ENCODE measurements around the gene TUB.

TUB gene

DNA sequence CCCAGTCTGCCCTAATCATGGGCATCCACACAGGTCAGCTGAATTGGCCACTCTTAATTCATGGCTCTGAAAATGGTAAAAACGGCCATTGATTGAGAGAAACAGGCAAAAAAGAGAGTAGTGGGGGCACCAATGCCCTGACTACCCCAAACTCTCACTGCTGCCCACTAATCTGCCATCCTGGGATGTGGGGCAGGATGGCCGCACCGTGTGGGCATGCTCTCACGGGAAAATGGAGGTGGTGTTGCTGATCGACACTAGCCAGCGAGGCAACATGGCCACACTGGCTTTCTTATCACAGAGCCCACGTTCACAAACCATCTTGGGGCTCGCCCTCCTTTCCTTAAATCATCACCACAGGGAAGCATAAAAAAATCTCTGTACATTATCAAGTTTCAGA lies 11.2 kb upstream of the TUB start:
- DNase-seq: no peak

DNA sequence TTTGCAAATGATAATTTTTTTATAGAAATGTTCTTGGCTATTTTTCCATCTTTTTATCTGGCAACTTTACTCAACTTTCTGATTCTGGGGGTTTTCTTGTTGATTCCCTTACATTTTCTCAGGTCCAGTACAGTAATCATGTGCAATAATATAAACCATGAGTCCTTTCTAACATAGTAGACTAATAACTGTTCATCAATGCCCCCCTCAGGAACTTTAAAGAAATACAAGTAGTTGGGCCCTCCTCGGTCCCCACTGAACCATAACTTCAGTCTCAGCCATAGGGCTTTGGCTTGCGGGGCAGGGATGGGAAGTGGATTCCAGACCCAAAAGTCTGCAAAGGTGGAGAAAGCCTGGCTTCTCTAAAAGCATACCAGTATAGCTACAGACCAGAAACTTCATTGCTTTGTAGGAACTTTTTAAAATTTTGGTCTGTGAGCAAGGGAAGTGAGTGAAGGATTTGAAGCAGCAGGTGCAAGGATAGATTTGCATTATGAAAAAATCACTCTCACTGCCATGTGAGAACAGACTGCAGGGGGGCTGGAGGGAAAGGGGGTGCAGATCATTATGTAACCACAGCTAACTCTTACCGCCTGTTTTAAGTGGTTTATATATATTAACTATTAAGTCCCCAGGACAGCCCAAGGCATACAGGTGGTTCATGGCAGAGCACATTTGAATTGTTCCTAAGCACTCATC lies 10.4 kb upstream of the TUB start:
- no peak for DNase-seq

DNA sequence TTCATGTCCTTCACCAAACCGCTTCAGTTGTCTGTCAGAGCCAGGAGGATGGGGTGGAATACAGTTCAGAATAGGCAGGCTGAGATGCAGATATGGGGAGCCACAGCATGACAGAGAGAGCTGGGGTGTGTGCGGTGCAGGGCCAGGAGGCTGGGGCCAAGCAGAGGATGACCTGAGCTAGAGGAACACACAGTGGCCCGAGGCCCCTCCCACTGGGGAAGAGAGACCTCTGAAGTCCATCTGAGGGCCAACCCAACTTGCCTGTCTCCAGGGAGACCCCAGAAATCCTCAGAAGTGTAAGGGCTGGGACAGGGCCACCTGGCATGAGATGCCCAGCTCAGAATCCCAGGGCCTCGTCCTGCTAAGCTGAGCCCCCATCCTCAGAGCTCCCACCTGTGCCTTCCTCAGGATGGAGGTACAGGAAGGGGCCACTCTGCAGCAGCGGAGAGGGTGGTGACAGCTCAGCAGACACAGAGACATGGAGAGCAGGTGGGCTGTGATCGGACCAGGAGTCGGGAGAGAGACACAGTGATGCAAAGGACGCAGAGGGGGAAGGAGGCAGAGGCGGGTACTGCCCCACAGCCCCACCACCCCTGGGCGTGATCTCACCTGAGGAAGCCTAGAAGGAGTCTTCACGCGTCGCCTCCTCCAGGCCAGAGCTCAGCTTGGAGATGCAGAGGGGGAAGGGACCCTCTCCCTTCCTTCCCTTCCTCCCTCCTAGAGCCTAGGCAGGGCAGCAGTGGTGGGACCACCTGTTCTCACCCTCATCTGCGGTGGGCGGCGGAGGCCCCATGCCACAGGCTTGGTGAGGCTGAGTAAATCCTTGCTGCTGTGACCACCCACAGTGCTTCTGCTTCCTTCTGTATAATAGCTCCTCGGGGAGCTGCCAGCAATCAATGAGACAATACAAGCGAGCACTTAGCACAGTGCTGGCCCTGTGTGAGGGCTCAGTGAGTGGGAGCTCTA lies 9.1 kb upstream of the TUB start:
- DNase-seq: no peak

GRCh38 chr11:8075119-8075726 lies 5.8 kb upstream of the TUB start:
- no peak for DNase-seq

DNA sequence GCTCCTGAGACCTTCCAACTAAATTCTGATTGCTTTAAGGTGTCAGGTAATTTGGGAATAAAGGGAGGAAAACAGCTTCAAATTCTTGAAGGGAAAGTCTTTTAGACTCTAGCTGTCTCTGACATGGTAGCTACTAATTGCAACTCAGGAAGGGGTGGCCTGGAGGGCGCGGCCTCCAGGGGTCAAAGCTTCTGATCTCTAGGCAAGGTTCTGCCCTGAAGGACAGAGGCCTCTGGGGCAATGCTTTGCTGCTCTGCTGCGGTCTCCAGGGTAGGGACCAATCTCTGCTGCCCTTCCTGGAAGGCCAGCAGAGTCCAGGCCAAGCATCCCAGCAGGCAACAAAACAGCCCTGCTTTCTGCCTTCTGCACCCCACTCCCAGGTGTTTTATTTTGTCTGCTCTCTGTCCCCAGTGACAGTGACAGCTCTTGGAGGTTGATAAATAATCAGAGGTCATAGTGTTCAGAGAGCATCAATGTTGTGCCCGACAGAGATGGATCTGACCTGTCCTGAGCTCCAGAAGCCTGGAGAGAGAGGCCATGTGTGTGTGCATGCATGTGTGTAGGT lies 1.8 kb upstream of the TUB start:
- DNase-seq: no peak

DNA sequence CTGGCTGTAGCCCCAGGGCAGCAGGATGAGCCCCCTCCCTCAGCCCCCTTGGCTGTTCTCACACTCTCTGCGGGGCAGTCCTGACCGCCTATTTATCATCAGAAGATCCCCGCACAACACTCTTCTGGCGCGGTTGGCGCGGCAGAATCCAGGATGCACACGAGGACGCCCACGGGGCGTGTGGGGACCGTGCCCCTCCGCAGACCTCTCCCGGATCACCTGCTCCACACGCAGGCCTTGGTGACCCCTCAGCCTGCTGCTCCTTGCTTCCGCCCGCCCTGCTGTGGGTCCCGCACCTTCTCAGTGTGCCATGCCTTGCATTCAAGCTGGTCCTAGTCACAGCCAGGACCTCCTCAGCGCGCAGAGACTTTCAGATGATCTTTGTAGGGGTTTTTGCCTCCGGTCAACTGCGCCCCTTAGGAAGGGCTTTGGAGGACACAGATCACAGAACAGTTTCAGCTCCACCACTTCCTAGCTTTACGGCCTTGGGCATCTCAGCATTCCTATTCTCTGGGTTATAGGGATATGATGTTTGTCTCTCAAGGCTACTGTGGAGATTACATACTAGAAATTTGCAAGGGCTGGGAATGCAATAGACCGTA lies 841 bp upstream of the TUB start:
- DNase-seq: no peak

DNA sequence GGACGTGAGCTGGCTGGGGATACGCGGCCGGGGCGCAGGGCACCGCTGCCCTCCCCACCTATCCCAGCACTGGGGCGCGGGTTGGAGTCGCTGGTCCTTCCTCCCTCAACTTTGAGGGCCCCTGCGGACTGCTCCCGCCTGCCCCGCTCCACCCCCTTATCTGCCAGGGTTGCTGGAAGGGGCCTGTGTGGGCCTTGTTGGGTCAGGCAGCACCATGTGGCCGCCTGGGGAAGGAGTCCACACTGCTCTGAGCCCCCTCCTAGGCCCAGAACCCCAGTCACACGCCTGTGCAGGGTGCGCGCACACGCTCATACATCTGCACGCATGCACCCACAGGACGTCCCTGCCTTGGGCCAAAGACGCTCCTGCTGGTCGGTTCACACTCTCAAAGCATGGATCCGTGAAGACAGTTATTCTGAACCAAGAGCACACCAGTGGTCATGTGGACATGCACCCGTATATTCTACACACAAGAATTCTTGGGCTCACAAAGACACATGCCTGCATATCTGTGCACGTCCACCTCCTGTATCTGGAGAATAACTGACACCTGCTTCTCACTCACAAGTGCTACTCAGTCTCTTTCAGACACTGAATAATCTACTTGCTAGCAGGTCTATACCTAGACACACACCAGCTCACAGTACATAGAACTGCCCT lies 710 bp downstream of the TUB start:
- DNase-seq: no peak

DNA sequence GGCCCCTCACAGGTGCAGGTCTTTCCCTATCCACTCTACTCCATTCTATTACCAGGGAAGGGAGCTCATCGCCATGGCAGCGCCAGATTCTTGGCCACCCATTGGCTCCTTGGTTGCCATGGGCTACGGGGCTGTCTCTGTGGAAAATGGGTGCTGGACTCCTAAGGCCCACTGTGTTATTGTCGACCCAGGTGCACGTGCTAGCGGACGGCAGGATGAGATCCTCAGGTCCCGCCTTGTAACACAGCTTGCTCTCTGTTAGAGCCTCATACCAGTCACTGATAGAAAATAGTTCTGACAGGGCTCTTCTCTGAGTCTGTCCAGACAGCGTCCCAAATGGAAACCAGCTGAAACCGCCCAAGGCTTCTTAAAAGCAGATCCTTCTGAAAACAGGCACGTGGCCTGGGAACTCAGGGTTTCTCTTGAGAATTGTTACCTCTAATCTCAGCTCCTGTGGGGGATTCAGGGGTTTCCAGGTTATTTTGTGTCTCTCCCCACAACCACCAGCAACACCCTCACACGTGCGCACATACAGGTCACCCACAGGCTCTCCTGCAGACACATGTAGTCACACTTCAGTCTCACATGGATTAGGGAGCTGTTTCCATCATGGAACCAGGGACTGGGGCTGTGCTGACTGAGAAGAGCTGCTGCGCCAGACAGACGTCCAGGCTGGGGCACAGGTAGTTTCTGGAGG lies 1.5 kb downstream of the TUB start:
- no peak for DNase-seq

- DNase-seq: no peak
These were observed 2.0 kb downstream of the TUB start for GRCh38 chr11:8083088-8083395.

DNA sequence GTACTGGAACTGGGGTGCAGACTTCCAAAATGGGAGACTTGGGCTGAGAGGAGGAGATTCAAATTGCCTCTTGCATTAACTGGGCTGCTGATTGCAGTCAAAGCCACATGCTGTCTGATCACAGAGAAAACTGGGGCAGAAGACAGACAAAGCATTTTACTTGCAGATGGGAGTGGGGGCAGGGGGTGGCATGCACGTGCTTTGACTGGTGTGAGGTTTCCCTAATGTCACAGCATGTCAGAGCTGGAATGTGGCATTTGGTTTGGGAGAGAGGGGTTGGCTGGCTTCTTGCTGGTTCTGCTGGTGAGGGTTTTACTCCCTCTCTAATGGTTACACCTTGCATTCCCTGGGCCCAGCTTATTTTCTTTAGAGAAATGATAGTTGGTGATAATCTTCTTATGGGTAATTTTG lies 2.9 kb downstream of the TUB start:
- DNase-seq: no peak

DNA sequence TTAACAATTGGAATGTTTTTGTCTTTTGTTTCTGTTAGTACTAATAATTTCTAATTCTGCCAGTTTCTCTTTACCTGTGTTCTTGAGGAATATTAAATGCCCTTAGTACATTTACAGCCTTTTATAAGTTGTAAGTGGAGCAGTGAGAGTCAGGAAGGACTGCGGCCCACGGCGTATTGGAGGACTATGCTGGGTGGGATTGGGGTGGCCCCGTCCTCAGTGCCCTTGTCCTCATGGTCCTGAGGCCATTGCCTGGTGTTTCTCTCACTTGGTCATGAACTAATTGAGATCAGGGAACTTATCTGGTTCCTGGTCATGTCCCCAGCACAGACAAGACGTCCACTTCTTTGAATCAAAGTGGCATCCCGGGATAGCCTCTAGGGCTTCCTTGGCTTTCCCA lies 3.3 kb downstream of the TUB start:
- no peak for DNase-seq

DNA sequence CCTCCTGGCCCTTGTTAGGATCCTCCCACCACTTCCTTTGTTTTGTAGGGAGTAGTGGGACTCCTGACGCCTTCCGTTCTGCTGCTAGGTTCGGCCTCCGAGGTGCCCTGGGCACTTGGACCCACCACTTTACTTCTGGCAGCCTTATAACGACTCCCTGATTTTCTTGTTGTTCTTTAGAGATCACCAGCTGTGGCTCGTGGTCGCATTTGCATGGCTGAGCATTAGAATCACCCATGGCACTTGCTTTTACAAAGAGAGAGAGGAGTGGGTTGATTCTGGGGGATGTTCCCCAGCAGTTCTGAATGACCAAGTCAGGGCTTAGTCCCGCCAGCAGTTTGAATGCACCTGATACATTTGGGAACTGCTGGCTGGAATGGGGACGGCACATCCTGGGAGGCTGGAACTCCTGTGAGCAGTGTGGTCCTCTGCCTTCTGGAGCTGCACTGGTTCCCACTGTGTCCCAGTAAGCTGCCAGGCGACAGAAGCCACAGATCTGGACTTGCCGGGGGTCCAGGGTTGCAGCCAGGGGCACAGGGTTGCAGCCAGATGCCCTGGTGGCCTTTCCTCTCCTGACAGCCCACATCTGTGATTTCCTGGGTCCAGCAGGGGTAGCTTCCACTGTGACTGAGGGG lies 4.1 kb downstream of the TUB start:
- no peak for DNase-seq

GRCh38 chr11:8086001-8086479 lies 5.0 kb downstream of the TUB start:
- DNase-seq: no peak

DNA sequence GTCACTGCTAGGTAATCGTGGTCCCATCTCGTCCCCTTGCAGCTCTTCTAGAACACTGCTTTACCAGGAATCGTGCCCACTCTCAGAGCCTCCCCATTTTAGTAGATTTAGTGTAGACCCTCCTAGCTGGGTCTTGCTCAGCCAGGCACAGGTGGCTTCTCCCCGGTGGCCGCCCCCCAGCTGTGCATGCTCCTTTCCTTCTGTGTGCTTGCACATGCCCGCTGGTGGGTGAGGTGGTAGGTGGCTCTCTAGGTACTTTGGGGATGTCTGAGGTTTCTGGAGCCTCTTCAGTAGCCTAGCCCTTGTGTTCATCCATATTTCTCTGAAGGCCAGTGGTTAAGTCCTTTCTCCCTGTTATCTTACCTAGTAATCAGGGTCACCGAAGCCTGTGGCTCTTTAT lies 5.6 kb downstream of the TUB start:
- DNase-seq: no peak

DNA sequence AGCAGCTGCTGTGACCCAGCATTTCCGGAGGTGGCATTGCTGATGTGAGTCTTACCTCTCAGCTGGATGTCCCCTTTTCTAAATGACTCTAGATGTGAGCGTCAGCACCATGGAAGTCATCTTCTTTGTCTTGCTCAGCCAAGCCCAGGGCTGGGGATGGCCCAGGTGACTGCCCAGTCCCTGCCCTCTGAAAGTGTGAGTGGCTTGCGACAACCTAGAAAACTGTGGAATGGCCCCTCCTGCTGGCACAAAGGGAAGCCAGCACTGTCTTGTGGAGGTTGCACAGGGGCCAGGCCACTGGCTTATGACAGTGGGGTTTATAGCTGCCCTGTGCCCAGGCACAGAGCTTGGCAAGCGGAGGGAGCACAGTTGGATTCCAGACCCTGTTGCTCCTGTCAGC lies 6.2 kb downstream of the TUB start:
- no peak for DNase-seq

- no peak for DNase-seq
These were observed 6.7 kb downstream of the TUB start for GRCh38 chr11:8087756-8088155.

DNA sequence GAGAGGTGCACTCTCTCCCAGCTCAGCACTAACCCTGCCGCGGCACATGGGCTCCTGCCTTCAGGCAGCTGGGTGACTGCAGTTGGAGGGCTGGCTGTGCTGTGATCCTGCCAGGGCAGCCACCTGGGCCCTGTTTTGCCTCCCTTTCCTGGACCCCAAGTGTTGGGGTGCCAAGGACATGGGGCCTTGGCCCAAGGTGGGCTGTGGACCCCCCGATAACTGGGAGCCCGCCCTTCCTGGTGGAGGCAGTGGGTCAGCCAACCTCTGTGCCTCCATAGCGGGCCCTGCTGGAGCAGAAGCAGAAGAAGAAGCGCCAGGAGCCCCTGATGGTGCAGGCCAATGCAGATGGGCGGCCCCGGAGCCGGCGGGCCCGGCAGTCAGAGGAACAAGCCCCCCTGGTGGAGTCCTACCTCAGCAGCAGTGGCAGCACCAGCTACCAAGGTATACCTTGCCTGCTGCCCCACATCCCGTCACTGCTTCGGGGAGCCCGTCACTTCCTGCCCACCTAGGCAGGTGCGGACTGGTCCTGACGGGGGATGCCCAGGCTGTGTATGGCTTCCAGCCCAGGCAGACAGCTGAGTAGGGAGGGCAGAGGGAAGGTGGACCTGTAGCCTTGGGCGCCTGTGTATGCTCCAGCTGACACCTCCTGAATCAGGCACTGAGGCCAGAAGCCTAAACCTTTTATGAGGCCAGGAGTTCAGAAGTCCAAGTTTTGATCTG lies 8.9 kb downstream of the TUB start:
- no peak for DNase-seq

GRCh38 chr11:8090756-8091155 lies 9.7 kb downstream of the TUB start:
- no peak for DNase-seq

DNA sequence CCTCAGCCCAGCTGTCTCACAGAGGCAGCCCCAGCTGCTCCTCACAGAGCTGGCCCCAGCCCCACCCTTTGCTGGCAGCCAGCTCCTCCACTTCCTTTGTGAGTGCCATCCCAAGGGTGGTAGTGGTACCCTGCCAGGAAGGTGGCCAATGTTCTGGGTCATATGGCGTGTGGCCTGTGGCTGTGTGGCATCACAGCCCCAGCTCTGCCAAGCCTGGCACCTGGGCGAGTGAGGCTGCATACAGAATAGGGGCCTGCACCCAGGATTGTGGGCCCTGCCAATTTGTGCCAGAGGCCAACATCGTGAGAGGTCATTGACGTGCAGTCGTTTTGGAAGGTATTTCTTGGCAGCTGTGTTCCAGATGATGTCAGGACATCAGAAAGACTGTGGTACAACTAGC lies 10.7 kb downstream of the TUB start:
- DNase-seq: no peak

GRCh38 chr11:8092587-8093424 lies 11.8 kb downstream of the TUB start:
- DNase-seq: no peak

Measured in NCI-H2029 treated with DMSO at 0.1 percent for 48 hours (cell line).